OCI-LY3 (cell line): ENCODE results near the gene C17orf67.

Experiments
- H2AFZ ChIP-seq: fragments of 200-600, 300-600 bp; shearing (Covaris generic); 2 replicates; pipeline ENCODE4 v1.6.0; 2014; ENCODE audit warnings: antibody characterized with exemption, low read depth, low read length
- H3K27ac ChIP-seq: fragments of 200-600, 300-600 bp; sonication (generic); 2 replicates; pipeline ENCODE4 v1.5.1; 2014; ENCODE audit warnings: mild to moderate bottlenecking, low read length, moderate library complexity, mixed read lengths
- H3K27me3 ChIP-seq: fragments of 200-600, 300-600 bp; sonication (generic); 2 replicates; pipeline ENCODE4 v1.6.1; 2014; ENCODE audit warnings: low read depth, low read length, mixed read lengths
- H3K36me3 ChIP-seq: fragments of 200-600, 300-600 bp; sonication (generic); replicated peaks from 2 replicates; pipeline ENCODE3; 2014; ENCODE audit warnings: low read depth, low read length, mixed read lengths
- H3K4me1 ChIP-seq: fragments of 300-600, 200-600 bp; sonication (generic); 2 replicates; pipeline ENCODE4 v1.6.1; 2014; ENCODE audit warnings: low read length, mixed read lengths
- H3K4me2 ChIP-seq: fragments of 200-600, 300-600 bp; sonication (generic); 2 replicates; pipeline ENCODE4 v1.6.1; 2014; ENCODE audit warnings: low read length, mixed read lengths
- H3K4me3 ChIP-seq: fragments of 300-600, 200-600 bp; sonication (generic); 2 replicates; pipeline ENCODE4 v1.5.1; 2014; ENCODE audit warnings: antibody characterized with exemption, mild to moderate bottlenecking, low read length, moderate library complexity
- H3K79me2 ChIP-seq: fragments of 300-600, 200-600 bp; shearing (Covaris generic); 2 replicates; pipeline ENCODE4 v1.6.1; 2014; ENCODE audit warnings: mild to moderate bottlenecking, low read length, mixed read lengths
- H3K9ac ChIP-seq: fragments of 300-600, 200-600 bp; shearing (Covaris generic); 2 replicates; pipeline ENCODE4 v1.6.0; 2014; ENCODE audit warnings: mild to moderate bottlenecking, low read length, moderate library complexity
- H3K9me3 ChIP-seq: fragments of 200-600, 300-600 bp; shearing (Covaris generic); 2 replicates; pipeline ENCODE4 v1.6.1; 2014; ENCODE audit warnings: low read length, mixed read lengths; ENCODE audit not compliant: insufficient read depth
- H4K20me1 ChIP-seq: fragments of 200-600, 300-600 bp; sonication (generic); 2 replicates; pipeline ENCODE4 v1.6.1; 2016; ENCODE audit warnings: low read length, mixed read lengths; ENCODE audit not compliant: insufficient read depth
- CTCF ChIP-seq: fragments of 200-600, 300-600 bp; sonication (generic); IDR thresholded peaks from 2 replicates; pipeline ENCODE4 v1.5.1; 2014; ENCODE audit warnings: antibody characterized with exemption, low read length, low read depth
- EZH2phosphoT487 ChIP-seq: fragments of 200-600 bp; shearing (Covaris generic); IDR thresholded peaks from 2 replicates; pipeline ENCODE4 v1.6.1; 2018; ENCODE audit warnings: antibody characterized with exemption, mixed run types, low read depth

The C17orf67 gene

GRCh38 chr17:56823848-56824247 is 9.9 kb downstream of the C17orf67 start:
- no peaks in the 10 kb centered on the region for H3K79me2 ChIP-seq
- H2AFZ ChIP-seq = no peak overlapping the region
- no peaks in the 10 kb centered on the region for H3K36me3 ChIP-seq
- H3K27ac ChIP-seq = no peak overlapping the region
- H3K4me3 ChIP-seq = no peak overlapping the region
- peaks cover 11% of the 10 kb centered on the region for H3K4me1 ChIP-seq
- H3K9ac ChIP-seq = no peak overlapping the region
- no peak overlapping the region for H3K4me2 ChIP-seq
- H3K27me3 ChIP-seq = no peaks in the 10 kb centered on the region
- no peaks in the 10 kb centered on the region for H3K9me3 ChIP-seq
- TF ChIP-seq CTCF (no peak), EZH2phosphoT487 (no peak)
- H4K20me1 ChIP-seq = no peaks in the 10 kb centered on the region

GRCh38 chr17:56822725-56823124 is 11.0 kb downstream of the C17orf67 start:
- Histone ChIP-seq H3K9ac (no peak overlapping the region), H3K4me2 (no peak overlapping the region), H3K79me2 (no peaks in the 10 kb centered on the region), H3K4me3 (no peak overlapping the region), H4K20me1 (no peaks in the 10 kb centered on the region), H3K27me3 (no peaks in the 10 kb centered on the region), H3K36me3 (no peaks in the 10 kb centered on the region), H3K27ac (no peak overlapping the region), H3K4me1 (peaks cover 11% of the 10 kb centered on the region), H3K9me3 (no peaks in the 10 kb centered on the region), H2AFZ (no peak overlapping the region)
- TF ChIP-seq CTCF (no peak), EZH2phosphoT487 (no peak)

GRCh38 chr17:56821847-56822534 is 11.7 kb downstream of the C17orf67 start:
- Histone ChIP-seq H3K4me1 (peaks cover 11% of the 10 kb centered on the region), H3K79me2 (no peaks in the 10 kb centered on the region), H3K27ac (no peak overlapping the region), H3K36me3 (no peaks in the 10 kb centered on the region), H3K9me3 (no peaks in the 10 kb centered on the region), H3K27me3 (no peaks in the 10 kb centered on the region), H4K20me1 (no peaks in the 10 kb centered on the region), H2AFZ (no peak overlapping the region), H3K4me2 (no peak overlapping the region), H3K4me3 (no peak overlapping the region), H3K9ac (no peak overlapping the region)
- TF ChIP-seq EZH2phosphoT487 (no peak), CTCF (no peak)

GRCh38 chr17:56820207-56820606 is 13.5 kb downstream of the C17orf67 start:
- Histone ChIP-seq H3K9me3 (no peaks in the 10 kb centered on the region), H2AFZ (no peak overlapping the region), H3K4me2 (no peak overlapping the region), H3K79me2 (no peaks in the 10 kb centered on the region), H4K20me1 (no peaks in the 10 kb centered on the region), H3K27ac (no peak overlapping the region), H3K9ac (no peak overlapping the region), H3K36me3 (no peaks in the 10 kb centered on the region), H3K4me1 (peaks cover 11% of the 10 kb centered on the region), H3K27me3 (no peaks in the 10 kb centered on the region), H3K4me3 (no peak overlapping the region)
- TF ChIP-seq CTCF (no peak), EZH2phosphoT487 (no peak)
